Upper lobe of left lung (tissue), 4 donors: Measurements from ENCODE around the gene GULP1.

ENCODE experiments used
- CTCF ChIP-seq, 6 experiments: fragments of 450-650 bp in 4 of 6; fragments of 200-600 bp in 2 of 6; sonication (generic) in 2 of 6; IDR thresholded peaks; one replicate each; pipeline ENCODE4 v1.5.1; 2016 to 2019; ENCODE audit warnings: antibody characterized with exemption in 6 of 6
- POLR2AphosphoS5 ChIP-seq, 2 donors: sonication (generic); formaldehyde crosslinking; IDR thresholded peaks; one replicate each; pipeline ENCODE4 v1.5.1; 2017; ENCODE audit warnings: antibody characterized with exemption in 2 of 2

DNA sequence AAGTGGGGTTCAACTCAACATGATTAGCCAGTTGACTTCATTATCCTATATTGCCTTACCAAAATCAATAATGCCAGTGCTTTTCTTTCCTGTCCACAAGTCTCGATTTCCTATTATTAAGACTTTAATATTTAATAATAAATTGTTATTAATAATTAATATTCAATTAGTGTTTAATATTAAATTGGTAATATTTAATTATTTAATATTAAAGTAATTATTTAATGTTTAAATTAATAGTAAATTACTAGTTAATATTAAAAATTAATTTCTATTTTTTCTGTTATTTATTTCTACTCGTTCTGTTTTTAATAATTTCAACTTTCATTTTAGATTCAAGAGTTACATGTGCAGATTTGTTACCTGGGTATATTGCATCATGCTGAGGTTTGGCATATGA is 243.2 kb downstream of the GULP1 start:
- TF ChIP-seq CTCF (IDR thresholded peaks at IDR 0.05) (no peak), POLR2AphosphoS5 (IDR thresholded peaks at IDR 0.05) (no peak)
